GM21360 (cell line): Measurements from ENCODE around the gene PRRT4.

Experiments
- ATAC-seq: cut with Tn5 transposase; IDR thresholded peaks from one replicate; pipeline ENCODE4 v1.9.1; 2021; ENCODE audit warnings: mild to moderate bottlenecking, moderate library complexity; ENCODE audit not compliant: unreplicated experiment

The PRRT4 gene

GRCh38 chr7:128395748-128396147, 34.3 kb upstream of the PRRT4 start:
- no peak for ATAC-seq

GRCh38 chr7:128394904-128395496, 33.5 kb upstream of the PRRT4 start:
- no peak for ATAC-seq

- ATAC-seq = no peak
These were observed 32.2 kb upstream of the PRRT4 start for GRCh38 chr7:128393526-128394330.

GRCh38 chr7:128392446-128393327, 31.2 kb upstream of the PRRT4 start:
- ATAC-seq = no peak

GRCh38 chr7:128391805-128392204, 30.3 kb upstream of the PRRT4 start:
- ATAC-seq = no peak

- no peak for ATAC-seq
These were observed 29.5 kb upstream of the PRRT4 start for GRCh38 chr7:128390871-128391565.

- no peak for ATAC-seq
These were observed 28.3 kb upstream of the PRRT4 start for GRCh38 chr7:128389618-128390329.

- ATAC-seq = no peak
These were observed 27.7 kb upstream of the PRRT4 start for GRCh38 chr7:128389085-128389617.

- ATAC-seq = no peak
These were observed 26.6 kb upstream of the PRRT4 start for GRCh38 chr7:128388145-128388485.

GRCh38 chr7:128387216-128388144, 26.0 kb upstream of the PRRT4 start:
- ATAC-seq = peak; percentile 69

GRCh38 chr7:128385988-128386925, 24.8 kb upstream of the PRRT4 start:
- no peak for ATAC-seq

- ATAC-seq = no peak
These were observed 23.2 kb upstream of the PRRT4 start for GRCh38 chr7:128384726-128385125.

GRCh38 chr7:128383776-128384175, 22.3 kb upstream of the PRRT4 start:
- ATAC-seq = no peak

- no peak for ATAC-seq
These were observed 19.8 kb upstream of the PRRT4 start for GRCh38 chr7:128381161-128381821.

- ATAC-seq = no peak
These were observed 19.1 kb upstream of the PRRT4 start for GRCh38 chr7:128380483-128381106.

GRCh38 chr7:128379900-128380479, 18.5 kb upstream of the PRRT4 start:
- ATAC-seq = no peak

- ATAC-seq = no peak
These were observed 17.1 kb upstream of the PRRT4 start for GRCh38 chr7:128378637-128379036.
